Activated CD8-positive, alpha-beta memory T cell treated with anti-CD3 and anti-CD28 coated beads for 1 hour (primary cell): ENCODE data around the gene TCF20.

Source experiments
- DNase-seq, 2 donors: peaks; one replicate each; pipeline ENCODE4 v3.0.0-alpha.2; 2020; ENCODE audit warnings: low read depth in 1 of 2; ENCODE audit errors: extremely low read depth in 1 of 2

Gene TCF20

DNA sequence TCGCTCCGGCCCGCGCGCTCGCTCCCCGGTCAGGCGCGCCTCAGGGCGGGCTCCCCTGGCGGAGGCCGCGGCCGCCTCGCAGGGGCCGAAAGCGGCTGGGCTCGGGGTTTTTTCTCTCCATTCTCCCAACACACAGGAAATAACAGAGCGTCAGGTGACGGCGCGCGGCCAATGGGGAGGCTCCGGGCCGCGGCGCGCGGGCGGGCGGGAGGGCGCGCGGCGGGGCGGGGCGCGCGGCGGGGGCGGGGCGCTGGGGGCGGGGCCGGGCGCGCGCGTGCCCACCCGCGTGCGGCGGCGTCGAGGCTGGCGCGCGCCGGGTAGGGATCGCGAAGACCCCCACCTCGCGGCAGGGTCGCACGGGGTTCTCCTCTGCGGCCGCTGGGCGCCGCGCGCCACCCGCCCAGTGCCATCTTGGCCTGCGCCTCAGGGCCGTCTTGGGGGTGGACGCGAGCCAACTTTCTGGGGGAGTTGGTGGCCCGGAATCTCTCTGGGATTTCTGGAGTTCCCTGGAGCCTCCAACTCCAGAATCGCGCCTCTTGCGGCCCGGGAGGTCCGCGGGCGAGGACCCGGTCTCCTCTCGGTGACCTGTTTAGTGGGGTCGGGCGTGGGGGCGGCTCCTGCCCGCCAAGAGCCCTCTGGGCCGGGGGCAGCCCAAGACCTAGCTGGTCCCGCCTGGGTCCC, at the start of gene TCF20:
TCF20 (minus strand) TSS at position 144 of the 681 bp plus-strand sequence. CDS start 55,348 bp downstream, outside the sequence.
- peak; percentile 41 to 67 for DNase-seq

DNA sequence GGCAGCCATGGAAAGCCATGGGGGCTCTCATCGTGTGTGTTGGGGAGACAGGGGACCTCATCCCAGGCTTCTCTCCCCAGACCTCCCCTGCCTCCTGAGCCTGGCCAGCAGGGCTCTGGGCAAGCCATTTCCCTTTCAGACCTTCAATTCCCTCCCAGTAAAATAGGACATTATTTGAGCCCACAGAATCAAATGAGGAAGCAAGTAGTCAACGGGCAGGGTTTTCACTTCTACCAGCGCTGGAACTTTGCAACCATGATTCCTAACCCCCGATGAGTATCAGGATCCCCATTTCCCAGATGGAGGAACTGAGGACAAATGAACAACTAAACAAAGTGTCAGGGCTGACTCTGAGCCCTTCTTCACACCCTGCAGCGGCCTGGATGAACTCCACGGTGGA, 48.9 kb upstream of the TCF20 start:
- no peak for DNase-seq

DNA sequence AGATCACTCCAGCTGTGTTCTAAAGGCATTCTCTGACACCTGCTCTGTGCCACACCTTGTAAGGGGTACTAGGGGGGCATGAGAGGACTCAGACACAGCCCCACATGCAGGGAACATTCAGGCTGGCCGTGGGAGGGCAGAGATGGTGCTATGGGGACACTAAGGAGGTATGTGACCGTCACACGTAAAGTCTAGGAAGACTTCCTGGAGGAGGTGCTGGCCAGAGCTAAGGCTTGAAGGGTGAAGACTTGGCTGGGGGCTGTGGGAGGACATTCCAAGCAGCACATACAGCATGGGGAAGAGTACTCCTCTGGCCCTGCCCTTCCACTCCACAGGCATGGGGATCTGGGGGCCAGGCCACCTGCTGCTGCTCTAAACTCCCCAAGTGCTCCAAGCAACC, 48.5 kb upstream of the TCF20 start:
- DNase-seq, result no peak

DNA sequence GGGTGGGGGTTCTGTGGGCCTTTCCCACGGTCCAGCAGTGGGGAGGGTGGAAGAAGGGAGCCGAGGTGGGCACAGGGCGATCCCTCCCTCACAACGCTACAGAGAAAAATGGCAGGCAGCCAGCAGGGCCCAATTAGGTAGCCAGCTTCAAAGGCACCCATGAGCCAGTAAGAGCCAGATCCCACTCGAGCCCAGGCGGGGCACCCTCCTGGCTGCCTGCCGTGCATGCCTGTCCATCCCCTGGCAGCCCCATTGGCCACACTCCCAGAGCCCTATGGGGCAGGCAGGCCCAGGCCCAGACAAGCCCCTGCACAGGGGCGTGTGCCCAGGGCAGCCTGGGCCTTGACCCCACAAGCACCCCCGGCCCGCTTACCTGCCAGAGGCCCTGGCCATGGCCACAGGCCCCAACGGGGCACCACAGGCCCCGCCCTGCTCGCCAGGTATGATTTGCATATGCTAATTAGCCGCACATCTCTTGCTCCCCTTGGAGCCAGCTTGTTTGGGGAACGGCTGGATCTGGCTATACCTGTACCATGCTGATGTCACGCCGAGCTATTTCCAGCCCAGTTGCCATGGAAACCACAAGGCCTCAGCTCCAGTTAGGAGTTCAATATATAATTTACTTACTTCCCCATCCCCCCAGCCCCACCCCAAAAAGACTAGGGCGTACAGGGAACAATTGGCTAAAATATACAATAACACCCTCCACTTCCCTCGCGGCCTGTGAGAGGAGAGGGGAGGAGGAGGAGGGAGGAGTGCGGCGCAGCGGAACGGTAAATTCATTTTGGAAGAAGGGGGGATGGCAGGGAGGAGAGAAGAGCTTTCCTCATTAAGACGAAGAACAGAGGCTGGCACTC, 47.5 kb upstream of the TCF20 start:
- DNase-seq, result no peak

GRCh38 chr22:42317008-42317407, 46.6 kb upstream of the TCF20 start:
- peak in 1 of 2 donors; percentile 37 for DNase-seq

DNA sequence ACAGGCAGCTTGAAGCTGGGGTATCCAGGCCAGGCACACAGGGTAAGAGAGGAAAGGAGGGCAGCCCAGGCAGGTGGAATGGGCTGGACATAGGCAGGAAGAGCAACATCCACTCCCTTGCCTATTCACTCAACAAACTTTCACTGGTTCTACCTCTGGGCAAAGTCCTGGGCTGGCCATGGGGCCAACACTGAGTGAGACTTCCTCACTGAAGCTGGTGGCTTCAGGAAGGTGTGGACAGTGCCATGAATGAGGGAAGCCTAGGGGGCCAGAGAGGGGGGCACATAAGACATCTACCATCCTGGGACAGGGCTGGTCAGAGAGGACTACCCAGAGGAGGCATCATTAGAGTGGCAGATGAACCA, 44.9 kb upstream of the TCF20 start:
- DNase-seq, result no peak

DNA sequence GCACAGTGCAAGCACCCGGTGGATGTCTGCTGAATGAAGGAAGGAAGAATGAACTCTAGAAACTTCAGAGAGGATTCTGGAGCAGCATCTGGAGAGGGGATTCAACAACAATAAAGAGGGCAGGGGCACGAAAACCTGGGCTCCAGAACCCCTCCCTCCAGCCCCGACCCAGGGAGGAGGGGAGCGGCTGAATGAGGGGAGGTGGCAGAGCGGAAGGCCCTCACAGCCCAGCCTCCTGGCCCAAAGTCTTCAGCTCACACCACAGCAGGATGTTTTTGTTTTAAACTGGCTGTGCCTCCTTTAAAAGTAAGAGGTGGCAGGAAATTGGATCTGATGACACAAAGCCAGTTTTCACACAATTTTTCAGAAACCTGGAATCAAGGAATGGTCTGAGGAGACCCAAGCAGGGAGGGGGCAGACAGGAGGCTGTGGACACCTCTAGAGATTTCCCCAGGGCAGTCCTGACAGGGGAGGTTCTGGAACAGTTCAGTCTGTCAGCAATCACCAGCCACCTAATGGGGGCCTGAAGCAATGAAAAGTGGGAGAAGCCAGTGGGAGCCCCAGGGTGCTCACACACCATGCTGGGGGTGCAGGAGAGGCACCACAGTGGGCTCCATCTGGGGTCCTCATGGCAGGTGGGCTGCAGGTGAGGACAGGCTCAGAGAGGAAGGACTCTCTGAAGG, 44.4 kb upstream of the TCF20 start:
- DNase-seq, result no peak

- peak in 1 of 2 donors; percentile 27 for DNase-seq
These were observed 43.5 kb upstream of the TCF20 start for GRCh38 chr22:42313804-42314581.

- DNase-seq, result no peak
These were observed 42.8 kb upstream of the TCF20 start for GRCh38 chr22:42313204-42313603.

DNA sequence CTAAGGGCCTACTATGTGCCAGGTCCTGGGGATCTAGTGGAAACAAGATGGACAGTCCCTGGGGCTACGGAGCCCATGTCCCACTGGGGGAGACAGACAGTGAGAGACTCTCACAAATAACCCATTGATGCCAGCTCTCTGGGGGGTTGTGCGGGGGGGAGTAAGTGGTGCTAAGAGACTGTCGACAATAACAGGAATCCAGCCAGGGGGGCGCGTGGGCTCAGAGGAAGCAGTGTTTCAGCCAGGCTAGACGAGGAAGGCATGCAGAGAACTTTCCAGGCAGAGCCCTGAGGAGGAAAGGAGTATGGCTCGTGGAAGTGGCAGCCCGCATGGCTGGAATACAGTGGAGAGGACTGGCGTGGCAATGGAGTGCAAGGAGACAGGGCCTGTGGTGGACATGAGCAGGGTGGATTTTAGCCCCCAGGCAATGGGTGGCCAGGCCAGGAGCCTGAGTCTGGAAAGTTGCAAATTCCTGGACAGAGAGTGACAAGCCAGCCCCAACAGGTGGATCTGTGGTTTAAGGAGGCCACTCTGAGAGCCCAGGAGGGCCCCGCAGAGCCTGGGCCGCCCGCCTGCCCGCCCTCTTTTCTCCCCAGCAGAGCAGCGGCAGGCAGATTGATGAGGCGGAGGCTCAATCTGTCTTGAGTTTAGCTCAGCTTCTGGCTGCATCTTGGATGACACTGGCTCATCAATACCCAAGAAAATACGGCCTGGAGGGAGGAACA, 40.0 kb upstream of the TCF20 start:
- no peak for DNase-seq

- no peak for DNase-seq
These were observed 39.4 kb upstream of the TCF20 start for GRCh38 chr22:42309865-42310264.

DNA sequence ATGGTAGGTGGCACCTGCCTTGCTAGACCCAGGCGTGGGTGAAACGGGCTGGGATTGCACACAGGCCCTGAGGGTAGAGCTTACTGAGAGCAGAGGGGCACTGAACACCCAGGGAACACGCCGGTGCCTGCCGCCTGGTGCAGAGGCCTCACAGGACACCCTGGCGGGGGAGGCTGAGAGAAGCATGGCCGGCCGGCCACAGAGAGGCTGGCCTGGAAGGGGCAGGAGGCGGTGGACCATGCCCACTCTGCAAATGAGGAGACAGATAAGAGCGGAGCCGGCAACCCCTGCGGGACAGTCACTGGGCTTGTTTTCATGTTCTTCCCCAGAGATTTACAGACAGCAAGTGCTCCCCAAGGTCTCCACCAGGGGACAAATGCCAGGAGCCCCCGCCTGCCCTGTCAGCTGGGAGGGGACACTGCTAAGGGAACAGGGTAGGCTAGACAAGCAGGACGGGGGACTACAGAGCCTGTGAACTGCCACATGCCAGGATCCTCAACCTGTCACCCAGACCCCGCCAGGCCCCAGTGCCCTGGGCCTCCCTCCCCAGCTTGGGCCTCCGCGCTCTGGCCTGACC, 38.5 kb upstream of the TCF20 start:
- no peak for DNase-seq

- DNase-seq, result no peak
These were observed 37.5 kb upstream of the TCF20 start for GRCh38 chr22:42307806-42308563.

DNA sequence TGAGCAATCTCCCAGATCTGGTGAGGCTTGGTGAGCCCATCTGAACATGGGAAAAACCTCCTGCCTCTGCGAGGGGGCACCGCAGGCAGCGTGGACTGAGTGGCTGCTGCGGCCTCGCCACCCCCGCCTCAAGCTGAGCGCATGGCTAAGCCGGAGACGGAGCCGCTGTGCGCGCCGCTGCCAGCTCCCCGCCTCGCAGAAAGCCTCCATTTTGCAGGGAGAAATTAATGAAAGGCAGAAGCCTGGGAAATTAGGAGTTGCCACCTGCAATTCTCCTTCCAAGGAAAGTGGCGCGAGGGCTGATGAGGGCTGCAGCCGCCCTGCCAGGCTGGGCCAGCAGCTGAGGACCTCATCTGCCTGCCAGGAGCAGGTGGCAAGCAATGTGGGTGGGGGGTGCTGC, 35.6 kb upstream of the TCF20 start:
- DNase-seq, result no peak

GRCh38 chr22:42304324-42304790, 33.9 kb upstream of the TCF20 start:
- no peak for DNase-seq

GRCh38 chr22:42303396-42304323, 33.2 kb upstream of the TCF20 start:
- no peak for DNase-seq

DNA sequence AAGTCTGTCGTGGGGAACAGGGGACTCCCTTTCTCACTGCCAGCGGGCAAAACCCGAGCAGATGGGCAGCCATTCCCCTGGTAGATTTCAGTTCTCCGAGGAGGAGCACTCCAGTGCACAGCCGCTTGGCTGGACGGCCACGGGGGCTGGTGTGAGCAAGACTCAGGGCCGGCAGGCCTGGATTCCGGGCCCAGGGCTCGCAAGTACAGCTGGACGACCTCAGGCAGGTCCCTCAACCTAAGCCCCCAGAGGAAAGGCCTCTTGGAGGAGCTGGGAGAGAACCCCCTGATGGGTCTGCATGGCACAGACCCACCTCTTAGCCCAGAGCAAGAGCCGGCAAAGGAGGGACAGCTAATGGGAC, 31.3 kb upstream of the TCF20 start:
- no peak for DNase-seq

- DNase-seq, result no peak
These were observed 30.8 kb upstream of the TCF20 start for GRCh38 chr22:42301077-42301741.
